HEK293 (cell line): ENCODE results near the gene CFAP58.

ENCODE experiments used
- CTCF ChIA-PET: fragments of 350-600 bp; formaldehyde crosslinking; extraction: SDS; loops from one replicate; lab custom pipeline; 2021; ENCODE audit warnings: antibody characterized with exemption; lab: Yijun Ruan, JAX
- POLR2A ChIA-PET: fragments of 300-600 bp; formaldehyde crosslinking; extraction: SDS; loops from one replicate; lab custom pipeline; 2020; ENCODE audit warnings: antibody characterized with exemption, inconsistent platforms; lab: Yijun Ruan, JAX
- H3K27ac ChIP-seq: fragments of 200-500 bp; sonication (Bioruptor generic); 2 replicates; pipeline ENCODE4 v1.5.1; 2014; ENCODE audit warnings: low read depth, low read length, control low read depth, inconsistent platforms; ENCODE audit errors: extremely low read depth
- H3K36me3 ChIP-seq, 2 experiments: fragments of 200-500 bp in 1 of 2; sonication (Bioruptor generic) in 1 of 2; 1 replicate in 1 of 2; 2 replicates in 1 of 2; pipeline ENCODE4 v1.5.1; 2014 to 2017; ENCODE audit warnings: inconsistent platforms in 2 of 2, low read length in 2 of 2; ENCODE audit not compliant: control insufficient read depth in 2 of 2, insufficient read depth in 1 of 2
- H3K4me1 ChIP-seq: fragments of 200-500 bp; sonication (Bioruptor generic); 2 replicates; pipeline ENCODE4 v1.5.1; 2014; ENCODE audit warnings: mild to moderate bottlenecking, low read length, inconsistent platforms; ENCODE audit not compliant: control insufficient read depth, insufficient read depth
- H3K4me3 ChIP-seq: 2 replicates; pipeline ENCODE4 v1.5.1; 2011; ENCODE audit warnings: low read depth, mild to moderate bottlenecking, control low read depth, low read length, moderate library complexity
- H3K9me3 ChIP-seq: fragments of 200-500 bp; sonication (Bioruptor generic); 2 replicates; pipeline ENCODE4 v1.5.1; 2014; ENCODE audit warnings: low read depth, low read length, inconsistent platforms; ENCODE audit not compliant: control insufficient read depth, insufficient read depth
- HOXC10 ChIP-seq: sonication (generic); formaldehyde crosslinking; IDR thresholded peaks from 2 replicates; pipeline ENCODE4 v1.8.1; 2023; ENCODE audit warnings: mild to moderate bottlenecking, missing genetic modification reagents
- IKZF3 ChIP-seq: fragments of 450-650 bp; IDR thresholded peaks from 2 replicates; pipeline ENCODE4 v1.5.0; 2018; ENCODE audit warnings: missing biosample characterization, mild to moderate bottlenecking, missing genetic modification characterization, moderate library complexity
- KLF1 ChIP-seq: fragments of 450-650 bp; formaldehyde crosslinking; IDR thresholded peaks from 2 replicates; pipeline ENCODE4 v1.5.1; 2016; ENCODE audit warnings: missing biosample characterization, missing genetic modification characterization
- KLF10 ChIP-seq: fragments of 450-650 bp; IDR thresholded peaks from 2 replicates; pipeline ENCODE4 v1.5.1; 2018; ENCODE audit warnings: missing biosample characterization, mild to moderate bottlenecking, missing genetic modification characterization
- MYNN ChIP-seq: fragments of 450-650 bp; formaldehyde crosslinking; IDR thresholded peaks from 2 replicates; pipeline ENCODE4 v1.5.1; 2016; ENCODE audit warnings: missing biosample characterization, missing genetic modification characterization, borderline replicate concordance
- OSR2 ChIP-seq: fragments of 450-650 bp; formaldehyde crosslinking; IDR thresholded peaks from 2 replicates; pipeline ENCODE4 v1.5.1; 2016; ENCODE audit warnings: missing biosample characterization, missing genetic modification characterization
- TRIM28 ChIP-seq: IDR thresholded peaks from 2 replicates; pipeline ENCODE4 v1.6.1; 2011; ENCODE audit warnings: low read length, control low read depth, borderline replicate concordance
- ZBTB7A ChIP-seq: fragments of 450-650 bp; formaldehyde crosslinking; IDR thresholded peaks from 2 replicates; pipeline ENCODE4 v1.5.1; 2016; ENCODE audit warnings: low read depth, missing biosample characterization, missing genetic modification characterization
- ZEB2 ChIP-seq: fragments of 450-650 bp; formaldehyde crosslinking; IDR thresholded peaks from 2 replicates; pipeline ENCODE4 v1.5.1; 2016; ENCODE audit warnings: missing biosample characterization, missing genetic modification characterization
- ZNF121 ChIP-seq: fragments of 450-650 bp; formaldehyde crosslinking; IDR thresholded peaks from 2 replicates; pipeline ENCODE4 v1.5.1; 2016; ENCODE audit warnings: missing biosample characterization, missing genetic modification characterization
- ZNF132 ChIP-seq: fragments of 450-650 bp; formaldehyde crosslinking; IDR thresholded peaks from 2 replicates; pipeline ENCODE4 v1.5.1; 2017; ENCODE audit warnings: missing biosample characterization, missing genetic modification characterization, borderline replicate concordance
- ZNF174 ChIP-seq: fragments of 450-650 bp; formaldehyde crosslinking; IDR thresholded peaks from 2 replicates; pipeline ENCODE4 v1.5.0; 2017; ENCODE audit warnings: missing biosample characterization, mild to moderate bottlenecking, missing genetic modification characterization
- ZNF175 ChIP-seq: fragments of 450-650 bp; formaldehyde crosslinking; IDR thresholded peaks from 2 replicates; pipeline ENCODE4 v1.5.1; 2016; ENCODE audit warnings: missing biosample characterization, missing genetic modification characterization
- ZNF202 ChIP-seq: fragments of 450-650 bp; formaldehyde crosslinking; IDR thresholded peaks from 2 replicates; pipeline ENCODE4 v1.5.1; 2016; ENCODE audit warnings: missing biosample characterization, missing genetic modification characterization, borderline replicate concordance
- ZNF211 ChIP-seq: fragments of 450-650 bp; formaldehyde crosslinking; IDR thresholded peaks from 2 replicates; pipeline ENCODE4 v1.5.1; 2016; ENCODE audit warnings: low read depth, missing biosample characterization, missing genetic modification characterization
- ZNF214 ChIP-seq: fragments of 450-650 bp; formaldehyde crosslinking; IDR thresholded peaks from 2 replicates; pipeline ENCODE4 v1.5.1; 2017; ENCODE audit warnings: missing biosample characterization, mild to moderate bottlenecking, missing genetic modification characterization, borderline replicate concordance
- ZNF221 ChIP-seq: fragments of 450-650 bp; formaldehyde crosslinking; IDR thresholded peaks from 2 replicates; pipeline ENCODE4 v1.5.1; 2017; ENCODE audit warnings: missing biosample characterization, missing genetic modification characterization, borderline replicate concordance
- ZNF223 ChIP-seq: fragments of 450-650 bp; formaldehyde crosslinking; IDR thresholded peaks from 2 replicates; pipeline ENCODE4 v1.5.1; 2016; ENCODE audit warnings: missing biosample characterization, missing genetic modification characterization
- ZNF23 ChIP-seq: fragments of 450-650 bp; formaldehyde crosslinking; IDR thresholded peaks from 2 replicates; pipeline ENCODE4 v1.5.1; 2016; ENCODE audit warnings: missing biosample characterization, missing genetic modification characterization, borderline replicate concordance
- ZNF302 ChIP-seq: fragments of 450-650 bp; formaldehyde crosslinking; IDR thresholded peaks from 2 replicates; pipeline ENCODE4 v1.5.1; 2016; ENCODE audit warnings: missing biosample characterization, missing genetic modification characterization, low read depth
- ZNF341 ChIP-seq: fragments of 450-650 bp; formaldehyde crosslinking; IDR thresholded peaks from 2 replicates; pipeline ENCODE4; 2016; ENCODE audit warnings: low read depth, missing biosample characterization, missing genetic modification characterization
- ZNF426 ChIP-seq: fragments of 450-650 bp; formaldehyde crosslinking; IDR thresholded peaks from 2 replicates; pipeline ENCODE4 v1.5.1; 2017; ENCODE audit warnings: missing biosample characterization, missing genetic modification characterization, mild to moderate bottlenecking, inconsistent platforms, moderate library complexity
- ZNF473 ChIP-seq: fragments of 450-650 bp; formaldehyde crosslinking; IDR thresholded peaks from 2 replicates; pipeline ENCODE4 v1.5.1; 2017; ENCODE audit warnings: missing biosample characterization, missing genetic modification characterization
- ZNF501 ChIP-seq: fragments of 450-650 bp; formaldehyde crosslinking; IDR thresholded peaks from 2 replicates; pipeline ENCODE4 v1.5.1; 2016; ENCODE audit warnings: missing biosample characterization, missing genetic modification characterization
- ZNF530 ChIP-seq: fragments of 450-650 bp; formaldehyde crosslinking; IDR thresholded peaks from 2 replicates; pipeline ENCODE4 v1.5.1; 2016; ENCODE audit warnings: low read depth, missing biosample characterization, missing genetic modification characterization
- ZNF549 ChIP-seq: fragments of 450-650 bp; IDR thresholded peaks from 2 replicates; pipeline ENCODE4 v1.5.1; 2018; ENCODE audit warnings: missing biosample characterization, missing genetic modification characterization, mild to moderate bottlenecking, inconsistent platforms, moderate library complexity
- ZNF658 ChIP-seq: fragments of 450-650 bp; formaldehyde crosslinking; IDR thresholded peaks from 2 replicates; pipeline ENCODE4; 2016; ENCODE audit warnings: missing biosample characterization, missing genetic modification characterization
- ZNF777 ChIP-seq: fragments of 450-650 bp; formaldehyde crosslinking; IDR thresholded peaks from 2 replicates; pipeline ENCODE4 v1.5.1; 2017; ENCODE audit warnings: missing biosample characterization, missing genetic modification characterization, borderline replicate concordance
- ZNF830 ChIP-seq: fragments of 450-650 bp; IDR thresholded peaks from 2 replicates; pipeline ENCODE4 v1.5.0; 2018; ENCODE audit warnings: missing biosample characterization, missing genetic modification characterization, low read depth, mild to moderate bottlenecking, moderate library complexity
- TF ChIP-seq, protein P1 (sequence below): fragments of 450-650 bp; formaldehyde crosslinking; IDR thresholded peaks from 2 replicates; pipeline ENCODE4 v1.5.1; 2016; ENCODE audit warnings: missing biosample characterization, missing genetic modification characterization
- TF ChIP-seq, protein P2 (sequence below): fragments of 450-650 bp; formaldehyde crosslinking; IDR thresholded peaks from 2 replicates; pipeline ENCODE4 v1.5.1; 2016; ENCODE audit warnings: missing biosample characterization, missing genetic modification characterization, low read depth
- TF ChIP-seq, protein P3 (sequence below): fragments of 450-650 bp; formaldehyde crosslinking; IDR thresholded peaks from 2 replicates; pipeline ENCODE4; 2016; ENCODE audit warnings: missing biosample characterization, missing genetic modification characterization
- TF ChIP-seq, protein P4 (sequence below): fragments of 450-650 bp; formaldehyde crosslinking; IDR thresholded peaks from 2 replicates; pipeline ENCODE4 v1.5.1; 2016; ENCODE audit warnings: missing biosample characterization, missing genetic modification characterization

Gene CFAP58

DNA sequence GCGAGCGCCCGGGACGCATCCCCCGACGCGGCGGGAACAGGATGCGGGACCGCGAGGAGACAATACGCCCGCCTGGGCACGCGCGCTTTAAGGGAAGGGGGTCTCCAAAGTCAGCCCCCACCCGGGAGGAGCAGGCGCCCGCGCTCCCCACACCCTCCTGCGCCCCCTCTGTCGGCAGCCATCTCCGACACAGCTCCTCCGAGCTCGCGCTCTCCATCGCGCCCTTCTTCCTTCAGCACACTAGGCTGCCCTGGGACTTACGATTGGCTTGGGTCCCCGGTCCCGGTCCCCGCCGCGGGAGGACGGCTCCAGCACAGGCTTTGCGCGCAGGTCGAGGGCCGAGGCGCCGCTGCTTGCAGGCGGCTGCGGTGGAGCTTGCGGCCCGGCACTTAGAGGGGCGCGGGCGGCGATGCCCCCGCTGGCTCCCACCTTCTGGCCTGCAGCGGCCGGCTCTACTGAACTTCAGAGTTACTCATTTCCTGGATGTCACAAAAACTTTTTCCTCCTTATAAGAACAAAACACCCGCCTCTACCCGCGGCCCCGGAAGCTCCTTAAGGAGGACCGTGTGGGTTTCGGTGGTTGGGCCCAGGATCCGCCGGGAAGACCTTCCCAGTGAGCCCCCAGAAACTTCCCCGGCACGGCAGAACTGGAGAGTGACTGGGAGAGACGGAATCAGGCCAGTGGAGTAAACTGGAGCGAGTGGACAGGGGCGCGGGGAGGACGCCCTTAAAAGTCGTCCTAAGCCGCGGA lies 15.5 kb upstream of the CFAP58 start, which contains the start of gene ITPRIP:
Gene ITPRIP, minus strand, starts transcription at position 481 of the 751 bp plus-strand sequence. CDS start 22,414 bp downstream, outside the sequence.
- ChIA-PET POLR2A (interaction anchor here (0.5 to 2.0 kb wide), 12 partner anchors 8 to 229 kb away, joined by 3 to 11 read pairs (median 4); partner anchors contain the start of genes CFAP58, GSTO1 and GSTO2), CTCF (interaction anchor here (0.6 to 2.8 kb wide), 9 partner anchors 9 to 64 kb away, joined by 3 to 19 read pairs (median 7); partner anchors contain the start of gene CFAP58)
- Histone ChIP-seq H3K4me1 (peaks cover 15% of the 10 kb centered on the region), H3K27ac (peak within 1 kb of the TSS; percentile 98), H3K4me3 (peak within 1 kb of the TSS; percentile 84), H3K9me3 (no peaks in the 10 kb centered on the region), H3K36me3 (no peaks in the 10 kb centered on the region)
- TF ChIP-seq ZNF501 (tag by site-specific recombination): peak; percentile 29; the same call in 1 of the 2 replicates
- TF ChIP-seq ZNF658 (tag by site-specific recombination): no peak
- no peak for TF ChIP-seq ZNF214 (tag by site-specific recombination)
- TF ChIP-seq ZNF132 (tag by site-specific recombination): no peak
- TF ChIP-seq HOXC10 (CRISPR knock-in tag): no peak
- TF ChIP-seq ZNF211 (tag by site-specific recombination): no peak
- TF ChIP-seq ZNF549: no peak
- TF ChIP-seq ZNF121 (tag by site-specific recombination): peak; percentile 57; the same call in 1 of the 2 replicates
- TF ChIP-seq ZNF426: no peak
- TF ChIP-seq ZNF175 (tag by site-specific recombination): no peak
- no peak for TF ChIP-seq ZNF202 (tag by site-specific recombination)
- TF ChIP-seq, protein P1, sequence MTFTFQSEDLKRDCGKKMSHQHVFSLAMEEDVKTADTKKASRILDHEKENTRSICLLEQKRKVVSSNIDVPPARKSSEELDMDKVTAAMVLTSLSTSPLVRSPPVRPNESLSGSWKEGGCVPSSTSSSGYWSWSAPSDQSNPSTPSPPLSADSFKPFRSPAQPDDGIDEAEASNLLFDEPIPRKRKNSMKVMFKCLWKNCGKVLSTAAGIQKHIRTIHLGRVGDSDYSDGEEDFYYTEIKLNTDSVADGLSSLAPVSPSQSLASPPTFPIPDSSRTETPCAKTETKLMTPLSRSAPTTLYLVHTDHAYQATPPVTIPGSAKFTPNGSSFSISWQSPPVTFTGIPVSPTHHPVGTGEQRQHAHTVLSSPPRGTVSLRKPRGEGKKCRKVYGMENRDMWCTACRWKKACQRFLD (tag by site-specific recombination): no peak
- no peak for TF ChIP-seq KLF1
- TF ChIP-seq, protein P2, sequence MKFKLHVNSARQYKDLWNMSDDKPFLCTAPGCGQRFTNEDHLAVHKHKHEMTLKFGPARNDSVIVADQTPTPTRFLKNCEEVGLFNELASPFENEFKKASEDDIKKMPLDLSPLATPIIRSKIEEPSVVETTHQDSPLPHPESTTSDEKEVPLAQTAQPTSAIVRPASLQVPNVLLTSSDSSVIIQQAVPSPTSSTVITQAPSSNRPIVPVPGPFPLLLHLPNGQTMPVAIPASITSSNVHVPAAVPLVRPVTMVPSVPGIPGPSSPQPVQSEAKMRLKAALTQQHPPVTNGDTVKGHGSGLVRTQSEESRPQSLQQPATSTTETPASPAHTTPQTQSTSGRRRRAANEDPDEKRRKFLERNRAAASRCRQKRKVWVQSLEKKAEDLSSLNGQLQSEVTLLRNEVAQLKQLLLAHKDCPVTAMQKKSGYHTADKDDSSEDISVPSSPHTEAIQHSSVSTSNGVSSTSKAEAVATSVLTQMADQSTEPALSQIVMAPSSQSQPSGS: no peak
- TF ChIP-seq ZBTB7A (tag by site-specific recombination): no peak; the same call in 1 of the 2 replicates
- TF ChIP-seq ZNF830 (tag by site-specific recombination): no peak
- TF ChIP-seq MYNN (tag by site-specific recombination): no peak
- TF ChIP-seq ZNF23 (tag by site-specific recombination): no peak
- peak; percentile 78; the same call in 1 of the 2 replicates for TF ChIP-seq ZNF221 (tag by site-specific recombination)
- TF ChIP-seq ZEB2: 0 out of 2 replicates have a peak, but pooled peaks have one; percentile 69
- TF ChIP-seq, protein P3, sequence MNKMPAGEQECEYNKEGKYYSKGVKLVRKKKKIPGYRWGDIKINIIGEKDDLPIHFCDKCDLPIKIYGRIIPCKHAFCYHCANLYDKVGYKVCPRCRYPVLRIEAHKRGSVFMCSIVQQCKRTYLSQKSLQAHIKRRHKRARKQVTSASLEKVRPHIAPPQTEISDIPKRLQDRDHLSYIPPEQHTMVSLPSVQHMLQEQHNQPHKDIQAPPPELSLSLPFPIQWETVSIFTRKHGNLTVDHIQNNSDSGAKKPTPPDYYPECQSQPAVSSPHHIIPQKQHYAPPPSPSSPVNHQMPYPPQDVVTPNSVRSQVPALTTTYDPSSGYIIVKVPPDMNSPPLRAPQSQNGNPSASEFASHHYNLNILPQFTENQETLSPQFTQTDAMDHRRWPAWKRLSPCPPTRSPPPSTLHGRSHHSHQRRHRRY (tag by site-specific recombination): no peak
- no peak for TF ChIP-seq ZNF473 (tag by site-specific recombination)
- no peak for TF ChIP-seq ZNF302
- TF ChIP-seq ZNF341 (tag by site-specific recombination): no peak; the same call in 1 of the 2 replicates
- TF ChIP-seq ZNF174: no peak
- TF ChIP-seq IKZF3 (tag by site-specific recombination): no peak
- peak; percentile 40; the same call in 1 of the 2 replicates for TF ChIP-seq OSR2
- no peak for TF ChIP-seq ZNF777 (tag by site-specific recombination)
- no peak for TF ChIP-seq ZNF530
- TF ChIP-seq ZNF223 (tag by site-specific recombination): no peak
- 0 out of 2 replicates have a peak, but pooled peaks have one; percentile 50 for TF ChIP-seq KLF10 (tag by site-specific recombination)
- no peak for TF ChIP-seq TRIM28
- TF ChIP-seq, protein P4, sequence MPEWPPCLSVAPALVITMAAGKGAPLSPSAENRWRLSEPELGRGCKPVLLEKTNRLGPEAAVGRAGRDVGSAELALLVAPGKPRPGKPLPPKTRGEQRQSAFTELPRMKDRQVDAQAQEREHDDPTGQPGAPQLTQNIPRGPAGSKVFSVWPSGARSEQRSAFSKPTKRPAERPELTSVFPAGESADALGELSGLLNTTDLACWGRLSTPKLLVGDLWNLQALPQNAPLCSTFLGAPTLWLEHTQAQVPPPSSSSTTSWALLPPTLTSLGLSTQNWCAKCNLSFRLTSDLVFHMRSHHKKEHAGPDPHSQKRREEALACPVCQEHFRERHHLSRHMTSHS (tag by site-specific recombination): no peak
